GM12878 (cell line): Measurements from ENCODE around the gene BICRA.

Experiments
- EZH2 ChIP-seq: IDR thresholded peaks from 2 replicates; pipeline ENCODE4 v1.6.1; 2012; ENCODE audit warnings: low read depth, mild to moderate bottlenecking, control low read depth, inconsistent platforms, low read length, borderline replicate concordance; ENCODE audit not compliant: control insufficient read depth
- RAD21 ChIP-seq: IDR thresholded peaks from 2 replicates; pipeline ENCODE4 v1.6.1; 2011; ENCODE audit warnings: mild to moderate bottlenecking, low read depth, low read length, moderate library complexity; ENCODE audit not compliant: insufficient read depth
- SRF ChIP-seq, 2 experiments: IDR thresholded peaks; 2 replicates each; pipeline ENCODE4 v1.6.1; 2011; ENCODE audit warnings: low read depth in 2 of 2, low read length in 2 of 2, mild to moderate bottlenecking in 1 of 2, moderate library complexity in 1 of 2

DNA sequence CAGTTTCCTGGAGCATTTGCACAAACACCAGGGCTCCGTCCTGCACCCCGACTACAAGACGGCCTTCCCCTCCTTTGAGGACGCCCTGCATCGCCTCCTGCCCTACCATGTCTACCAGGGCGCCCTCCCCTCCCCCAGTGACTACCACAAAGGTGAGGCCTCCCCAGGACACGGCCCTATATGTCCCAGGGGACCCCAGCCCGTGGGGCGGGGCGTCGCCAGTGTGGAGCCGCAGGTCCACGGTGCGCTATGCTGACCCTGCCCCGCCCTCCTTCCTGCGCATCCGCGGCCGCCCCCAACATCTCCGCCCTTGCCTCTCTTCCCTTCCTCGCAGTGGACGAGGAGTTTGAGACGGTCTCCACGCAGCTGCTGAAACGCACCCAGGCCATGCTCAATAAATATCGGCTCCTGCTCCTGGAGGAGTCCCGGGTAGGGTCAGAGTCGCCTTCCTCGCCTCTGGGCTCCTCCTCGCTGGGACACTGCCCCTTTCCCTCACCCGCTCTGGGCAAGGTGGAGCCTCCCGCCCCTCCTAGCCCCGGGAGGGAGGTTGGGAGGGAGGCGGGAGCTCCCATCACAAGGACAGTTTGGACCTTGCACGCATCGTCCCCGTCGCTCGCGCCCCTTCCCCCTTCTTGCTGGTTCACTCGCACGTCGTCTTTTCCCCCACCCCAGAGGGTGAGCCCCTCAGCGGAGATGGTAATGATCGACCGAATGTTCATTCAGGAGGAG lies 89.9 kb downstream of the BICRA start:
- TF ChIP-seq RAD21 (no peak), SRF (IDR thresholded peaks at IDR 0.05; ENCODE audit: low read depth in 2 of 2, low read length in 2 of 2) (no peak), EZH2 (no peak)
